B cell (primary cell): ENCODE results near the gene NEGR1. TPM values are rescaled to one million over a fixed set of nuclear protein-coding genes. Genes with fewer than 3 reads are reported as not detected.

Experiments
- ATAC-seq: fragments of 200-7000 bp; cut with Tn5 transposase; one replicate; pipeline ENCODE4 v1.10.0; 2021; ENCODE audit warnings: low read depth, mild to moderate bottlenecking, moderate number of reproducible peaks, moderate library complexity
- CTCF ChIA-PET: fragments of 350-600 bp; sonication (Branson Sonifier 250); formaldehyde crosslinking; loops from one replicate; lab custom pipeline; 2021; ENCODE audit warnings: antibody characterized with exemption, inconsistent platforms; lab: Charles Lee
- POLR2A ChIA-PET: fragments of 350-600 bp; sonication (Branson Sonifier 250); formaldehyde crosslinking; loops from one replicate; lab custom pipeline; 2021; ENCODE audit warnings: antibody characterized with exemption; lab: Charles Lee
- DNase-seq: peaks from one replicate; pipeline ENCODE4 v3.0.0; 2013
- H2AFZ ChIP-seq: 2 replicates; pipeline ENCODE4 v1.6.1; 2012; ENCODE audit warnings: mild to moderate bottlenecking, low read depth, low read length; ENCODE audit not compliant: insufficient read depth, poor library complexity, severe bottlenecking
- H3K27ac ChIP-seq, 2 donors: 1 replicate in 1 of 2; 2 replicates in 1 of 2; pipeline ENCODE4 v1.5.1; 2012 to 2013; ENCODE audit warnings: low read length in 2 of 2, mild to moderate bottlenecking in 2 of 2, moderate library complexity in 1 of 2
- H3K27me3 ChIP-seq, 4 experiments: fragments of 200-600 bp in 1 of 4; sonication (generic) in 1 of 4; replicated peaks in 1 of 4; 1 replicate in 2 of 4; 2 replicates in 2 of 4; pipeline versions ENCODE4 v1.6.1 to v1.7.0; 2013 to 2016; ENCODE audit warnings: low read length in 3 of 4, mild to moderate bottlenecking in 2 of 4, mixed read lengths in 1 of 4, moderate library complexity in 1 of 4; ENCODE audit not compliant: insufficient read depth in 4 of 4, control insufficient read depth in 3 of 4; ENCODE audit errors: control extremely low read depth in 1 of 4
- H3K36me3 ChIP-seq, 2 experiments: replicated peaks in 1 of 2; 1 replicate in 1 of 2; 2 replicates in 1 of 2; pipeline versions ENCODE4 v1.6.1 to v1.7.1; 2013; ENCODE audit warnings: low read length in 1 of 2; ENCODE audit not compliant: insufficient read depth in 2 of 2, control insufficient read depth in 1 of 2; ENCODE audit errors: control extremely low read depth in 1 of 2, extremely low read depth in 1 of 2
- H3K4me1 ChIP-seq, 2 donors: fragments of 200-600 bp in 1 of 2; sonication (generic) in 1 of 2; 1 replicate in 1 of 2; 2 replicates in 1 of 2; pipeline versions ENCODE4 v1.5.1 to v1.6.1; 2013 to 2017; ENCODE audit warnings: low read length in 2 of 2; ENCODE audit not compliant: control insufficient read depth in 2 of 2, insufficient read depth in 2 of 2
- H3K4me2 ChIP-seq: replicated peaks from 2 replicates; pipeline ENCODE3; 2012; ENCODE audit warnings: mild to moderate bottlenecking, low read depth, low read length; ENCODE audit not compliant: poor library complexity, severe bottlenecking
- H3K4me3 ChIP-seq, 5 experiments: fragments of 200-600 bp in 1 of 5; sonication (generic) in 1 of 5; 1 replicate in 3 of 5; 2 replicates in 2 of 5; pipeline versions ENCODE4 v1.5.1 to v1.7.0; 2011 to 2016; ENCODE audit warnings: low read length in 4 of 5, mild to moderate bottlenecking in 4 of 5, low read depth in 2 of 5, control low read depth in 1 of 5, moderate library complexity in 1 of 5; ENCODE audit not compliant: insufficient read depth in 1 of 5; ENCODE audit errors: control extremely low read depth in 1 of 5, extremely low read depth in 1 of 5
- H3K79me2 ChIP-seq: fragments of 200-600 bp; sonication (generic); one replicate; pipeline ENCODE4 v1.6.0; 2016; ENCODE audit warnings: low read length; ENCODE audit not compliant: control insufficient read depth, insufficient read depth
- H3K9ac ChIP-seq: fragments of 200-600 bp; sonication (generic); 2 replicates; pipeline ENCODE4 v1.6.1; 2017; ENCODE audit warnings: mild to moderate bottlenecking, low read length, moderate library complexity
- H3K9me3 ChIP-seq, 3 donors: one replicate each; pipeline versions ENCODE4 v1.6.1 to v1.7.1; 2013; ENCODE audit warnings: low read length in 2 of 3; ENCODE audit not compliant: control insufficient read depth in 2 of 3, insufficient read depth in 1 of 3; ENCODE audit errors: control extremely low read depth in 1 of 3
- H4K20me1 ChIP-seq: 2 replicates; pipeline ENCODE4 v1.6.0; 2012; ENCODE audit warnings: mild to moderate bottlenecking, low read length; ENCODE audit not compliant: insufficient read depth, control insufficient read depth, poor library complexity, severe bottlenecking
- H3K27ac Mint-ChIP-seq: one replicate; pipeline ENCODE4 v1.8.0; 2021; ENCODE audit warnings: mixed read lengths
- H3K27me3 Mint-ChIP-seq: one replicate; pipeline ENCODE4 v1.8.0; 2021; ENCODE audit warnings: mixed read lengths
- H3K4me1 Mint-ChIP-seq: one replicate; pipeline ENCODE4 v1.8.0; 2021; ENCODE audit warnings: mixed read lengths
- H3K4me3 Mint-ChIP-seq: one replicate; pipeline ENCODE4 v1.8.0; 2021; ENCODE audit warnings: mixed read lengths
- H3K9me3 Mint-ChIP-seq: one replicate; pipeline ENCODE4 v1.8.0; 2022; ENCODE audit warnings: mixed read lengths; ENCODE audit not compliant: insufficient read depth
- EZH2 ChIP-seq: IDR thresholded peaks from 2 replicates; pipeline ENCODE4 v1.6.1; 2012; ENCODE audit warnings: borderline replicate concordance, low read depth, mild to moderate bottlenecking, moderate library complexity, low read length; ENCODE audit not compliant: insufficient read depth, poor library complexity, severe bottlenecking
- WGBS: methylation state at CpG from one replicate; pipeline ENCODE4 v1.1.5; 2013; ENCODE audit warnings: missing lambda C conversion rate; ENCODE audit not compliant: insufficient coverage; 5-methylcytosine and 5-hydroxymethylcytosine counted together
- intact Hi-C: fragments of 100-400 bp; cut with micrococcal nuclease; formaldehyde crosslinking; loops from one replicate; pipeline ENCODE4 v1.10.0; 2022
- polyA plus RNA-seq: library from polyadenylated mRNA; depleted of rRNA; stranded (reverse); fragments of >200 nt; gene quantifications from 2 replicates; pipeline ENCODE4 v1.2.3, GENCODE V29; 2012
- total RNA-seq, 2 donors: library from RNA; stranded (reverse); fragments of 120-200 nt in 1 of 2; gene quantifications; 1 replicate in 1 of 2; 2 replicates in 1 of 2; pipeline versions ENCODE4 v1.2.3 to v1.2.4, GENCODE V29; 2013 to 2022
- TF ChIP-seq, protein P1 (sequence below): fragments of 200-600 bp; IDR thresholded peaks from one replicate; pipeline ENCODE4 v1.8.0; 2022; ENCODE audit warnings: antibody characterized with exemption, mild to moderate bottlenecking

NEGR1 gene
- total and polyA plus RNA-seq, 2 donors (not counting 1 experiment from before 2014, with no cell fraction given) = 0.01 TPM; not detected in 1

DNA sequence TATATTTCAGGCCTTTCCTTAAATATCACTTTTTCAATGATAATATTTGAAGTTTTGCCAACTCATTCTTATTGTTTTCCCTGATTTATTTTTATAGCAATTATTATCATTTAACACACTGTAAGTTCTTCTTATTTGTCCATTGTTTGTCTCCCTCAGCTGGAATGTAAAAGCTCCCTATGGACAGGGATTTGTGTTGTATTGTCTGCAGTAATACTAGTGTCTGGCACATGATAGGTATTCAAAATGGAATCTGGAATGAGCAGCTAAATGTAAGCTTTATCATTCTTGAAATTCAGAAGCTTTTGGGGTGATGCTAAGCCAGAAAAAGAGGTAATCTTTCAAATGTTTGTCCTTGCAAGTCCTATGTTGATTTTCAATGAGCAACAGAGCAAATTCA lies 112.1 kb downstream of the NEGR1 start:
- Histone ChIP-seq H3K27me3 (no peaks in the 10 kb centered on the region), H3K9me3 (no peaks in the 10 kb centered on the region), H2AFZ (no peak overlapping the region), H3K4me1 (no peaks in the 10 kb centered on the region), H3K9ac (no peak overlapping the region), H3K36me3 (no peaks in the 10 kb centered on the region), H3K4me3 (no peak overlapping the region), H3K27ac (no peak overlapping the region), H3K79me2 (no peaks in the 10 kb centered on the region), H3K4me2 (no peak overlapping the region), H4K20me1 (no peaks in the 10 kb centered on the region)
- intact Hi-C loops = no loop called here
- ChIA-PET POLR2A (no interaction called here), CTCF (no interaction called here)
- no peak overlapping the region for H3K27ac Mint-ChIP-seq
- H3K27me3 Mint-ChIP-seq = no peaks in the 10 kb centered on the region
- TF ChIP-seq EZH2 = no peak
- TF ChIP-seq, protein P1, sequence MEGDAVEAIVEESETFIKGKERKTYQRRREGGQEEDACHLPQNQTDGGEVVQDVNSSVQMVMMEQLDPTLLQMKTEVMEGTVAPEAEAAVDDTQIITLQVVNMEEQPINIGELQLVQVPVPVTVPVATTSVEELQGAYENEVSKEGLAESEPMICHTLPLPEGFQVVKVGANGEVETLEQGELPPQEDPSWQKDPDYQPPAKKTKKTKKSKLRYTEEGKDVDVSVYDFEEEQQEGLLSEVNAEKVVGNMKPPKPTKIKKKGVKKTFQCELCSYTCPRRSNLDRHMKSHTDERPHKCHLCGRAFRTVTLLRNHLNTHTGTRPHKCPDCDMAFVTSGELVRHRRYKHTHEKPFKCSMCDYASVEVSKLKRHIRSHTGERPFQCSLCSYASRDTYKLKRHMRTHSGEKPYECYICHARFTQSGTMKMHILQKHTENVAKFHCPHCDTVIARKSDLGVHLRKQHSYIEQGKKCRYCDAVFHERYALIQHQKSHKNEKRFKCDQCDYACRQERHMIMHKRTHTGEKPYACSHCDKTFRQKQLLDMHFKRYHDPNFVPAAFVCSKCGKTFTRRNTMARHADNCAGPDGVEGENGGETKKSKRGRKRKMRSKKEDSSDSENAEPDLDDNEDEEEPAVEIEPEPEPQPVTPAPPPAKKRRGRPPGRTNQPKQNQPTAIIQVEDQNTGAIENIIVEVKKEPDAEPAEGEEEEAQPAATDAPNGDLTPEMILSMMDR = no peak
- ATAC-seq (no peak), DNase-seq (no peak)
- no peaks in the 10 kb centered on the region for H3K9me3 Mint-ChIP-seq
- no peak overlapping the region for H3K4me3 Mint-ChIP-seq
- H3K4me1 Mint-ChIP-seq = no peaks in the 10 kb centered on the region

DNA sequence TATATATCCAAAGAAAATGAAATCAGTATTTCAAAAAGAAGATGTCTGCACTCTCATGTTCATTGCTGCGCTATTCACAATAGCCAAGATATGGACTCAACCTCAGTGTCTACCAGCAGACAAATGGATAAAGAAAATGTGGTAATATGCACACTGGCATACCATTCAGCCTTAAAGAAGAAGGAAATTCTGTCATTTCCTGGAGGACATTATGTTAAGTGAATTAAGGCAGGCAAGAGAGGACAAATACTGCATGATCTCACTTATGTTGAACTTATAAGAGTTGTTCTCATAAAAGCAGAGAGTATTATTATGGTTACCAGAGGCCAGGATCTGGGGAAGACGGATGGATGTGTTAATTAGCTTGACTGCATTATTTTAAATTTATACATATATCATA lies 115.9 kb downstream of the NEGR1 start:
- CTCF ChIA-PET = no interaction called here
- no CpG with 5 or more reads among the region's 2 CpGs for WGBS
- POLR2A ChIA-PET = no interaction called here

More for the DNA sequence above, 115.9 kb downstream of the NEGR1 start:
- Histone ChIP-seq H2AFZ (no peak overlapping the region), H3K4me3 (no peak overlapping the region), H3K9ac (no peak overlapping the region), H3K4me1 (no peaks in the 10 kb centered on the region), H3K4me2 (no peak overlapping the region), H3K79me2 (no peaks in the 10 kb centered on the region), H3K36me3 (no peaks in the 10 kb centered on the region), H3K27ac (no peak overlapping the region), H3K9me3 (no peaks in the 10 kb centered on the region), H4K20me1 (no peaks in the 10 kb centered on the region), H3K27me3 (no peaks in the 10 kb centered on the region)
- DNase-seq (no peak), ATAC-seq (no peak)
- intact Hi-C loops = no loop called here
- Mint-ChIP-seq H3K9me3 (no peaks in the 10 kb centered on the region), H3K27me3 (no peaks in the 10 kb centered on the region), H3K4me1 (no peaks in the 10 kb centered on the region), H3K4me3 (no peak overlapping the region), H3K27ac (no peak overlapping the region)
- TF ChIP-seq, protein P1 = no peak
- no peak for TF ChIP-seq EZH2
